Subcutaneous abdominal adipose tissue (tissue), 5 donors: ENCODE results near the gene BICD1.
A peak's percentile ranks its signal among the peaks of the same experiment; 100 is the strongest.
"Not testable (repeated sequence)": the region's sequence is repeated elsewhere in the genome, so short reads cannot be mapped to it uniquely, and the experiment has no call there.

Experiments used
- H3K27ac ChIP-seq: one replicate; pipeline ENCODE4 v1.7.0; 2013; ENCODE audit warnings: low read depth, mild to moderate bottlenecking, inconsistent platforms, low read length, moderate library complexity
- H3K27me3 ChIP-seq, 5 donors: one replicate each; pipeline ENCODE4 v1.7.0; 2013; ENCODE audit warnings: low read length in 5 of 5, inconsistent platforms in 1 of 5; ENCODE audit not compliant: control insufficient read depth in 5 of 5, insufficient read depth in 4 of 5
- H3K36me3 ChIP-seq, 5 donors: one replicate each; pipeline ENCODE4 v1.7.0; 2013; ENCODE audit warnings: low read length in 5 of 5; ENCODE audit not compliant: control insufficient read depth in 5 of 5, insufficient read depth in 5 of 5
- H3K4me1 ChIP-seq, 5 donors: one replicate each; pipeline ENCODE4 v1.7.0; 2013; ENCODE audit warnings: low read length in 5 of 5, mild to moderate bottlenecking in 3 of 5, moderate library complexity in 1 of 5; ENCODE audit not compliant: control insufficient read depth in 5 of 5, insufficient read depth in 5 of 5
- H3K4me3 ChIP-seq, 5 donors: one replicate each; pipeline ENCODE4 v1.7.0; 2013; ENCODE audit warnings: low read length in 5 of 5, low read depth in 1 of 5
- H3K9ac ChIP-seq, 5 donors: one replicate each; pipeline ENCODE4 v1.7.0; 2013; ENCODE audit warnings: low read length in 5 of 5, mild to moderate bottlenecking in 4 of 5, moderate library complexity in 3 of 5
- H3K9me3 ChIP-seq, 5 donors: one replicate each; pipeline ENCODE4 v1.7.0; 2013; ENCODE audit warnings: low read length in 5 of 5; ENCODE audit not compliant: control insufficient read depth in 5 of 5
- donor health status: healthy.
- donor health status: healthy.
- donor health status: healthy.
- donor health status: healthy.
- donor health status: healthy.

Gene BICD1

DNA sequence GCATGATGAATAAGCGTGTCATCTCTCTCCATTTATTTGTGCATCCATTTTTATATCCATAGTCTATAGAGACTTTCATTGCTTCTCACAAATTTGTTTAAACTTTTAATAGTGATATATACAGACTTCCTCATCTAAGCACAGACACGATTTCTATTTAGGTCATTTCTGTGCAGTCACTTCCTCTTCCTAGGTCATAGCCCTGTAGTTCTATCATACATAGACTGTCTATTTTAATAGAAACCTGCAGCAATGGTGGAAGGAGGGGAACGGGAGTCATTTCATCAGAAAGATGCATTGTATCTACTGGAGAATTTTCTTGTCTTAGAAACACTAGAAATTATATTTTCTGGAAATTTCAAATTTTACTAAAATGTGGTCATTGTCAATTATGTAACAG is 159.3 kb downstream of the BICD1 start:
- H3K27ac ChIP-seq: no peak overlapping the region

DNA sequence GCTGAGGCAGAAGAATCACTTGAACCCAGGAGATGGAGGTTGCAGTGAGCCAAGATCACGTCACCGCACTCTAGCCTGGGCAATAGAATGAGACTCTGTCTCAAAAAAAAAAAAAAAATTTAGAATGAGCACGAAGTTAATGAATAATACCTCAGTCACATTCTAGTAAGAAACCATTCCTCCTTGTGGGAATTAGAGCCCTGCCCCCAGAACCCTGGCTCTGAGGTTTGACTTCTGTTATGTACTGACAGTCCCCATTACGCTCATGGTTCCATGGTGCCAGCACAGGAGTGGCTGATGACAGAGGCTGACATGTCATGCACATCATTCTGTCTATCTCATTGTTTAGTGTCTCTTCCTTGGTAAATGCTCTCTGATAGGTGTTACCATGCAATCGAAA is 160.1 kb downstream of the BICD1 start:
- Histone ChIP-seq H3K36me3 (no peaks in the 10 kb centered on the region), H3K9ac (no peak overlapping the region), H3K27me3 (no peaks in the 10 kb centered on the region), H3K9me3 (no peaks in the 10 kb centered on the region), H3K4me3 (no peak overlapping the region), H3K27ac (no peak overlapping the region), H3K4me1 (peaks cover 0 to 18% (median 6%) of the 10 kb centered on the region in 5 donors)

More for the DNA sequence above, 159.3 kb downstream of the BICD1 start:
- H3K9me3 ChIP-seq: no peaks in the 10 kb centered on the region
- H3K27me3 ChIP-seq: no peaks in the 10 kb centered on the region
- no peak overlapping the region for H3K4me3 ChIP-seq
- peaks cover 0 to 11% (median 6%) of the 10 kb centered on the region in 5 donors for H3K4me1 ChIP-seq
- H3K9ac ChIP-seq: no peak overlapping the region
- no peaks in the 10 kb centered on the region for H3K36me3 ChIP-seq

DNA sequence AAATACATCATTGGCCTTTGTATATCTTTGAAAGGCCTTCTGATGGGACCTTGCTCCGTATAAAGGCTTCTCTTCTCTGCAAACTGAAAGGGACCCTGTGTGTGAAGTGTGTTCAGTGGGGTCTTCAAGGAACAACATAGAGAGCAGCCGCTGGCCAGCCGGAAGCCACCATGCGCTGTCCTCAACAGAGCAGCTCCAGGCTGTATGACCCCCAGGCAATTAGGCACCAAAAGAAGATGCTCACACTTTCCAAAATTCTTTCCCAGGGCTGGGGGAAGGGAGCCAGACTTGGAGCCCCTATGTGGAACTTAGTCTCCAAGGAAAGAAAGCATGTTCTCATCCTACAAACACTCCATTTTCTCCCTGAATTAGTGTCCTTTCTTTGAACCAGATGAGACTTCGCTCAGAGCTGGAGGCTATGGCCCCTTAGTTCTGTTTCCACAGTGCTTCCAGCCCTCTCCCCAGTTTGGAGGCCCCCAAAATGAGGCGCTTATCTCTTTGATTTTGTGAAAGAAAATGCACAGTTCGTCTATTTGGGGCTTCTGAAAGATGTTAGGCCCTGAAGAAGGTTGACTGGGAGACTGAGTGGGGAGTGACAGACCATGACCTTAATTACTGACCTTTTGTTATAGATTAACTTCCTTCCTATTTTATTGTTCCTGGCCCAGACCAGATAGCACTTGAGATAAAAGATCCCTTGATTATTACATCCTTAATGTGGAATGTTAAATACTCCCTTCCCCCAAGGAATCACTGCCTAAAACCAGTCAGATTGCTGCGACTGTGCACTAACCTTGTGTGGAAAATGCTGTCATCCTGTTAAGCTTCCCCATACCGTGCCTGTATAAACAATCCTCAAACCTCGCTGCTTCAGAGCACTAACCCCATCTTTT is 164.4 kb downstream of the BICD1 start:
- H3K9me3 ChIP-seq: no peaks in the 10 kb centered on the region
- H3K4me1 ChIP-seq: peaks cover 0 to 17% (median 2%) of the 10 kb centered on the region in 5 donors
- no peak overlapping the region for H3K27ac ChIP-seq
- no peak overlapping the region for H3K4me3 ChIP-seq
- peak overlapping the region in 2 of 5 donors; percentile 26 to 33 for H3K9ac ChIP-seq
- no peaks in the 10 kb centered on the region for H3K27me3 ChIP-seq
- H3K36me3 ChIP-seq: no peaks in the 10 kb centered on the region

DNA sequence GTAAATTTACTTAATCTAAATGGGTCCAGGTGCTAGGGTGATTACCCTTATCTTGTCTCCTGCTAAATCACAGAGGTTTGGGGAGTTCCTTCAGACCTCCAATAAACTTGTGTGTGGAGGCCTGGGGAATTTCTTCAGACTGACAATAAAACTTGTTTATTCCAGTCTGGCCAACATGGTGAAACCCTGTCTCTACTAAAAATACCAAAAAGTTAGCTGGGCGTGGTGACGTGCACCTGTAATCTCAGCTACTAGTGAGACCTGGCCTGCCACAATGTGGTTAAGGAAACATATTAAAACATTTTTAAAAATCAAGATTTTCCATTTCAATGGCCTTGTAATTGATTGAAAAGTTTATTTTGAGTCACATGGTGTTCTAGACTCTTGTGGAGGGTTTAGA is 165.8 kb downstream of the BICD1 start:
- Histone ChIP-seq H3K4me3 (no peak overlapping the region), H3K36me3 (no peaks in the 10 kb centered on the region), H3K9ac (no peak overlapping the region), H3K27me3 (no peaks in the 10 kb centered on the region), H3K27ac (no peak overlapping the region), H3K4me1 (peaks cover 0 to 17% (median 2%) of the 10 kb centered on the region in 5 donors), H3K9me3 (no peaks in the 10 kb centered on the region)

DNA sequence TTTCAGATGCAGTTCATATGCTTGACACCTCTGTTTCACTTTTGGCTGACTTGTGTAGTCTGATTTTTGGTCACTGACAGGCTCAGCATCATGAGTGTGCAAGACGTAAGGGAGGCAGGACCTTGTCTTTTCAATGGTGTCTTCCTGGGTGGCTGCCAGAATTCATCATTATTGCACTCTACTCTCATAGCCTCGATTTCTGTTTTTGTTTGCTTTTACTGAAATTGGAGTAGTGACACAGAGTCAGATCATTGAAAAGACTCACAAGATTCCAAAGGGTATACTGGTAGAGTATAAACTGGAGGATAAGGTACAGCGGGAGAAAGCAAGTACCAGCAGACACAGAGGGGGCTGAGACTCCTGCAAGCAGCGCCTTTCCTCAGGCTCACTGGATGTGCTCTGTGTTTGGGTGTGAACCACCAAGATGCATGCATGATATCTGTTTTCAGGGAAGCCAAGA is 166.4 kb downstream of the BICD1 start:
- Histone ChIP-seq H3K9me3 (no peaks in the 10 kb centered on the region), H3K27me3 (no peaks in the 10 kb centered on the region), H3K27ac (no peak overlapping the region), H3K4me1 (peaks cover 0 to 17% (median 2%) of the 10 kb centered on the region in 5 donors), H3K4me3 (no peak overlapping the region), H3K36me3 (no peaks in the 10 kb centered on the region), H3K9ac (no peak overlapping the region)

DNA sequence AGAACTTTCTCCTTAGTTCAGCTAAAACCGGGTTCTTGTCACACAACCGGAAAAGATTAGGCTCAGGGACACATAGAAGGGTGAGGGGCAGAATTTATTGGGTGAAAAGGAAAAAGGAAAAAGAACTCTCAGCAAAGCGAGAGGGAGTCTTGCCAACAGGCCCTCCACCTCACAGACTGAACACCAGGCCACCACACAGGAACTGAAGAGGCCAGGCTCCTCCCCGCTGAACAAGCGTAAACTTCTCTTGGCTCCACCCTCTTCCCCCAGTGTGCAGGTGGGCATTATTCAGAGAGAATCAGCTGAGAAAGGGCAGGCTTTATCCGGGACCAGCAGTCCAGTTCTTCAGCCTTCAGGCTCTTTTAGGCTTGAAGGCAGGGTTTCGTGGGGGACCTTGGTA is 167.1 kb downstream of the BICD1 start:
- Histone ChIP-seq H3K36me3 (no peaks in the 10 kb centered on the region), H3K4me1 (peaks cover 0 to 17% (median 2%) of the 10 kb centered on the region in 5 donors), H3K27me3 (no peaks in the 10 kb centered on the region), H3K9me3 (no peaks in the 10 kb centered on the region), H3K4me3 (no peak overlapping the region), H3K27ac (no peak overlapping the region), H3K9ac (peak overlapping the region in 1 of 5 donors; percentile 30)

DNA sequence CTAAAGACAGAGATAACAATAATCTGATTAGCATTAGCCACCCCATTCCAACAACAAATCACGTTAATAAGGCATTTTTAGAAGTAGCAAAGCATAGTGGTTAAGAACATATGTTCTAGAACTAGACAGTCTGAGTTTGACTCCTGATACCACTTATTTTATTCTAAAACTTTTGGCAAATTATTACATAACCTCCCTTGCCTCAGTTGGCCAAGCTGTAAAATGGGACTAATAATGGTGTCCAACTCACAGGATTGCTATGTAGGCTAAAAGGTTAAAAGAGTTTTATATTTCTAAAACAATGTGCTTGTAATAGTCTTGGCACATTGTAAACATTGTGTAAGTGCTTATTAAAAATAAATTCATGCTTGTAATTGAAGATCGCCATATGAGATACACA is 168.0 kb downstream of the BICD1 start:
- Histone ChIP-seq H3K9me3 (no peaks in the 10 kb centered on the region), H3K9ac (no peak overlapping the region), H3K4me3 (no peak overlapping the region), H3K27ac (no peak overlapping the region), H3K4me1 (peaks cover 0 to 17% (median 2%) of the 10 kb centered on the region in 5 donors), H3K36me3 (no peaks in the 10 kb centered on the region), H3K27me3 (no peaks in the 10 kb centered on the region)

DNA sequence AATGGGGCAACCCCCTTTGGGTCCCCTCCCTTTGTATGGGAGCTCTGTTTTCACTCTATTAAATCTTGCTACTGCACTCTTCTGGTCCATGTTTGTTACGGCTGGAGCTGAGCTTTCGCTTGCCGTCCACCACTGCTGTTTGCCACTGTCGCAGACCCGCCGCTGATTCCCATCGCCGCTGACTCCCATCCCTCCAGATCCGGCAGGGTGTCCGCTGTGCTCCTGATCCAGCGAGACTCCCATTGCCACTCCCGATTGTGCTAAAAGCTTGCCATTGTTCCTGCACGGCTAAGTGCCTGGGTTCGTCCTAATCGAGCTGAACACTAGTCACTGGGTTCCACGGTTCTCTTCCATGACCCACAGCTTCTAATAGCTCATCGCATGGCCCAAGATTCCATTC is 168.9 kb downstream of the BICD1 start:
- not testable (repeated sequence) for H3K27ac ChIP-seq, H3K9ac ChIP-seq, H3K36me3 ChIP-seq, H3K4me3 ChIP-seq, H3K27me3 ChIP-seq, H3K9me3 ChIP-seq
- peaks cover 0 to 17% (median 2%) of the 10 kb centered on the region in 5 donors for H3K4me1 ChIP-seq

DNA sequence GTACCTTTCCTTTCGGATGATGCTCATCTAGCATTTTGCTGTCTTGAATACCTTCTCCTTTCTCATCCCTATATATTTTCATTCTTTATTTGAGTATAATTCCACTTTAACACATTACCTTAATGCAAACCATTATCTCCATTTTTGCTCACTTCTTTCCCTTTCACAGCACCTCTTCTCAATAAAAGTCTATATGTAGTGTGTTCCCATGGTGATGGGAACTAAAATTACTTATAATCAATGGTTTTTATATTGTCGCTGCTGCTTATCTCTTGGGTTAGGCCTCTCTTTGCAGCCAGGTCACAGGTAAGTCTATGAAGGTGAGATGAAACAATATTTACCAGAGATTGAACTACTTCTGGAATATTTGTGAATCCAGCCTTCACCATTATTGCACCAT is 171.1 kb downstream of the BICD1 start:
- no peak overlapping the region for H3K9ac ChIP-seq
- H3K27ac ChIP-seq: no peak overlapping the region
- no peaks in the 10 kb centered on the region for H3K27me3 ChIP-seq
- no peak overlapping the region for H3K4me3 ChIP-seq
- no peaks in the 10 kb centered on the region for H3K9me3 ChIP-seq
- peaks cover 0 to 7% (median 0%) of the 10 kb centered on the region in 5 donors for H3K4me1 ChIP-seq
- H3K36me3 ChIP-seq: no peaks in the 10 kb centered on the region

DNA sequence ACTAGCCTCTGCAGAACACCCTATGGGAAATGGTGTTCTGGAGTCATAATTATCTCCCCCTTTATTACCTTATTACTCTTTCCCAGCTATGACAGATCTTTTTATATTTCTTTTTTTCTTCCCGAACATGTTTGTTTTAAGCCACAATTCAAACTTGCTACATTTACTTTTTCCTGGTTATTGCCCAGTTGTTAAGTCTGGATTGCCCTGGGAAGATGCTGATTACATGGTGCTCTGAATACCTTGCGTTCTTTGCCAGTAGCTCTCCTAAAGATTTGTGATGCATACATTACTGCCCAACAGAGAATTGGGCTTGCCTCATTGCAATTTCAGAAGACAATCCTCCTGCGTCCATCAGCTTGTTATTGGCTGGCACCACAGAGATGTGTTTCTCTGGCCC is 174.5 kb downstream of the BICD1 start:
- no peaks in the 10 kb centered on the region for H3K36me3 ChIP-seq
- no peaks in the 10 kb centered on the region for H3K4me1 ChIP-seq
- H3K27ac ChIP-seq: no peak overlapping the region
- H3K4me3 ChIP-seq: no peak overlapping the region
- no peaks in the 10 kb centered on the region for H3K27me3 ChIP-seq
- H3K9ac ChIP-seq: no peak overlapping the region
- no peaks in the 10 kb centered on the region for H3K9me3 ChIP-seq
